Esophagus squamous epithelium (tissue), 4 donors: ENCODE measurements around the gene DDX24.

Experiments
- CTCF ChIP-seq, 6 experiments: fragments of 450-650 bp in 4 of 6; fragments of 200-600 bp in 2 of 6; sonication (generic) in 2 of 6; IDR thresholded peaks; one replicate each; pipeline ENCODE4 v1.5.1; 2016 to 2019; ENCODE audit warnings: antibody characterized with exemption in 6 of 6, mild to moderate bottlenecking in 4 of 6, moderate library complexity in 4 of 6
- POLR2A ChIP-seq, 4 donors: fragments of 450-650 bp; IDR thresholded peaks; one replicate each; pipeline ENCODE4 v1.6.1; 2017; ENCODE audit warnings: antibody characterized with exemption in 4 of 4, mild to moderate bottlenecking in 4 of 4, moderate library complexity in 3 of 4

- TF ChIP-seq POLR2A (IDR thresholded peaks at IDR 0.05) (no peak), CTCF (IDR thresholded peaks at IDR 0.05) (no peak)
Measured at GRCh38 chr14:94022532-94023411, 58.2 kb downstream of the DDX24 start.
